ENCODE results near the gene OR2AG1.

- TF ChIP-seq JUNB (IDR thresholded peaks at IDR 0.05): no peak
- no peak for TF ChIP-seq CTCF (IDR thresholded peaks at IDR 0.05)
- TF ChIP-seq ZSCAN20 (CRISPR knock-in tag; IDR thresholded peaks at IDR 0.05): no peak
- TF ChIP-seq POLR2A (IDR thresholded peaks at IDR 0.05; ENCODE audit: low read length): no peak
- TF ChIP-seq CBX8 (IDR thresholded peaks at IDR 0.05): no peak
- no peak for TF ChIP-seq MAZ (IDR thresholded peaks at IDR 0.05; ENCODE audit: borderline replicate concordance, low read depth, low read length)
- TF ChIP-seq CEBPB (IDR thresholded peaks at IDR 0.05): no peak
- TF ChIP-seq RCOR1 (IDR thresholded peaks at IDR 0.05; ENCODE audit: low read depth, low read length): no peak
- TF ChIP-seq, protein P1, sequence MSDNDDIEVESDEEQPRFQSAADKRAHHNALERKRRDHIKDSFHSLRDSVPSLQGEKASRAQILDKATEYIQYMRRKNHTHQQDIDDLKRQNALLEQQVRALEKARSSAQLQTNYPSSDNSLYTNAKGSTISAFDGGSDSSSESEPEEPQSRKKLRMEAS (IDR thresholded peaks at IDR 0.05): no peak
- no peak for TF ChIP-seq KDM1A (IDR thresholded peaks at IDR 0.05; ENCODE audit: low read depth)
- no peak for TF ChIP-seq BHLHE40 (IDR thresholded peaks at IDR 0.05; ENCODE audit: low read depth, low read length)
- TF ChIP-seq, protein P2, sequence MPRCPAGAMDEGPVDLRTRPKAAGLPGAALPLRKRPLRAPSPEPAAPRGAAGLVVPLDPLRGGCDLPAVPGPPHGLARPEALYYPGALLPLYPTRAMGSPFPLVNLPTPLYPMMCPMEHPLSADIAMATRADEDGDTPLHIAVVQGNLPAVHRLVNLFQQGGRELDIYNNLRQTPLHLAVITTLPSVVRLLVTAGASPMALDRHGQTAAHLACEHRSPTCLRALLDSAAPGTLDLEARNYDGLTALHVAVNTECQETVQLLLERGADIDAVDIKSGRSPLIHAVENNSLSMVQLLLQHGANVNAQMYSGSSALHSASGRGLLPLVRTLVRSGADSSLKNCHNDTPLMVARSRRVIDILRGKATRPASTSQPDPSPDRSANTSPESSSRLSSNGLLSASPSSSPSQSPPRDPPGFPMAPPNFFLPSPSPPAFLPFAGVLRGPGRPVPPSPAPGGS (IDR thresholded peaks at IDR 0.05): no peak
- TF ChIP-seq ZFP36 (IDR thresholded peaks at IDR 0.05; ENCODE audit: borderline replicate concordance, partially characterized antibody): no peak
Observed at GRCh38 chr11:6833356-6833755, 50.5 kb downstream of the OR2AG1 start.

All from A549 (cell line).